ENCODE measurements around the gene SLC25A33.
"Not testable (repeated sequence)": the region's sequence is repeated elsewhere in the genome, so short reads cannot be mapped to it uniquely, and the experiment has no call there.

SLC25A33 gene

DNA sequence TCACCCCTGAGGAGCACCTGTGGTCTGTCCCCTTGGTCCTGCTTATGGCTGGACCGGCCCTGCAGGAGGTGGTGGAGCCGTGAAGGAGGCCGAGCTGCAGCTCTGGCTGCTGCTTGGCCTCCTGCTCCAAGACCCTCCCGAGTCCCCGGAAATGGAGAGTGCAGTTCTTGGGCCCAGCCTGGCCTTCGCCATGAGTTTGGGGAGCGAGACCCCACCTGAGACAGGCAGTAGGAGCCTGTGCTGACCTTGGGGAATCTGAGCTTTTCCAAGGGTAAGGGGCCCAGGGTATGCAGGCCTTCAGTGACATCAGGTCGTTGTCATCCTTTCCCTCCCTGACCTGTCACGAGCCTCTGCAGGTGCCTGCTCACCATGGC is 63.5 kb downstream of the SLC25A33 start:
- DNase-seq, result no peak

DNA sequence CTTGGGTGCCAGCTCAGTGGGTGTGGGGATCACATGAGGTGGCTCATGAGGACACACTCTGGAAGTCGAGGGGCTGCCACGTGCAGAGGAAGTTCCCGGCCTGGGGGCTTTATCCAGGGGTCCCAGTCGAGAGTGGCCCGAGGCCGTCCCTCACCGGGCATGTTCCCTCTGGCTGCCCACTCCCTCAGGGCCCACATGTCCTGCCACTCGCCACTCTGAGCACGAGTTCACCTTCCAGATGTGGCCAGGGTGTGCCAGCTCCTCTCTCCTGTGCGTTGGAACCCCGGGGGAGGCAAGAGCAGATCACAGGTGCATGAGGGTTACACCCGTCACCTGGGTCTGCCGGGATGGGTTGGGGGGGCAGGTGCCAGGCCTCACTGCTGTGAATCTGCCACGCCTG is 64.0 kb downstream of the SLC25A33 start:
- no peak for DNase-seq

DNA sequence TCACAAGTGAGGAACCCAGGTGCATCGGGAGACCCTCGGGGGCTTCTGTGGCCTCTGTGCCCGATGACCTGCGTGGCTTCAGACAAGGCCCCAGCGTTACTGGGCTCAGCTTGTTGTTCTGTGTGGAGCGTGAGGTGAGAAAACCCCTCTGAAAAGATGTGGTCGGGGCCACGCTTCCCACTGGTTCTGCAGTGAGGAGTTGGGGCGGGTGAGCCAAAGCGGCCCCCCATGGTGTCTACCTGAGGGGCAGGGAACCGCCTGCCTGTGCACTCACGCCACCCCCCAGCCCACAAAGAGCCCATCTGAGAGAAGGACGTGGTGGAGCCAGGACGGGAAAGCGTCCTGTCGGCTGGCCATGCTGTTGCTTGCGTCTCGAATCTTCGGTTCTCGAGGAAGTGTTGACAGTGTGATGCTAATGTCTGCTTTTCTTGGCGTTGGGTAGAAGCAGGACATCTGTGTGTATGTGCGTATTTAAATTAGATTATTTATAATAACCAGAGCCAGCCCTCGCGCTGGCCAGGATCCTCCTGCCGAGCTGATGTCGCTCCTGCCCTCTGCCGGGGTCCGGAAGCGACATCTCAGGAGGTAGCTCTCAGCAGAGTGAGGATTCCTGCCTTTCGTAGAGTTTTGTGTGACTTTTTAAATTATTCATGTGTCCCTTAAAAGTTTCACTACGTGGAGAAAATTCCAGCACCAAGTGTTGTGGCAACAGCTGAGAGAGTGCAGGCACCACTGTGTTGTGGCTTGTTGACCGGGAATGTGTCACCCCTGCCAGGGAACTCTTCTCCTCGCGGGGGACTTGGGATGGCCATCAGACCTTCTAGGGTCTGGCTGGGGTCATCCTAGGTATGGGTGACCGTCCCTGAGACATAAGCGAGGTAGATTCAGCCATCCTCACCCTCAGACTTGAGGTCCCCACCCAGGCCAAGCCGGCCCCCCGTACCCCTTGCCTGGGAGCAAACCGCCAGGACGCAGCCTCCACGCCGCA is 64.8 kb downstream of the SLC25A33 start:
- DNase-seq, result no peak

DNA sequence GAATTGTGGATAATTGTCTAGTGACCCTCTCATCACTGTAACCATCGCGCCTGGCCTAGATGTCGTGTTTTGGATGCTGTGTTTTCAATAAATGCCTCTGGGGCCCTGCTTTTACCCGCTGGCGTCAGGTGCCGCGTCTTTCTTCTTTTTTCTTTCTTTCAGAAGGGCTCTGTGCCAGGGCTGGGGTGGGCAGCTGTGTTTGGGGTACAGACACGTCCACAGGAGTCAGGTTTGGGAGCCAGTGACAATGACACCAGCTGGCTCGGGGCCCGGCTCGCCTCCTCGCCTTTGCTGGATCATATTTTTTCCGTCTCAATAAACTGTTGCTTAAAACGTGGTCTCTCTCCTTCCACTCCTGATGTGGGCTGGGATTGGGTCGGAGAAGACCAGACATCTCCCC is 65.6 kb downstream of the SLC25A33 start:
- DNase-seq, result no peak

DNA sequence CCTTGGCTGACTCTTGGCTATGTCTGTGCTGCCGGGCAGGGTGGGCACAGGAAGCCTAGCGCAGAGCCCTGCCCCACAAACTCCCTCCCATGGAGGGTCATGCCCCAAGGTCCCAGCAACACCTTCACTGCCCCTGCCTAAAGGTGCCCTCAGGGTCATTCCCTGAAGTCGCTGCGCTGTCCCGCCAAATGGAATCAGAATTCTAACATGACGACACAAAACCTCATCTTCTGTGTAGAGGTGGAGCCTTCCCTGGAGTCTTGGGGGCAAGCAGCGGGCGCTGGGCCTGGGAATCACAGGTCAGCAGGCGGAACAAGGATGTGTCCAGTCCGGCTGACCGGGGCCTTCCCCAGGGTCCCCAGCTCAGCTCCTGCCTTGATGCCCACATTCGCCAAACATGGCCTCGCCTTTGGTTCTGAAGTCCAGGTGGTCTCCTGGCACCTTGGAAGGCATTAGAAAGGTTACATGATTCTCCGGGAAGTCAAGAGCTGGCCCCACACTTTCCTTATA is 66.7 kb downstream of the SLC25A33 start:
- DNase-seq, result no peak

DNA sequence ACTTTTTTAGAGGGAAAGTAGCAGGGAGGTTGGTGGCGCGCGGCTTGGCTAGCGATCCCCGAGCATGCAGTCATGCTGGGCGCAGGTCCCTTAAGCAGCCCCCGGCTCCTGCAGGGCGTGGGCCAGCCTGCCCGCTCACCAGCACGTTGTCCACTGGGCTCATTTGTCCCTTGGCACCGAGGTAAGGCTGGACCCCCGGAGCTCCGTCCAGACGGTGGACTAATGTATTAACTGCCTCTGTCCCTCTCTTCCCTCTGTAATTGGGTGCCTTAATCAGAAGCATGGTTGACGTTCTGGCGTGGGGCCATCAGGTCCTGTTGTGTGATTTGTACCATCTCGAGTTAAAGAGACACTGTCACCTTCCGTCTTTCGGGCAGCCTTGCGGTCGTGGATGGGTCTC is 67.2 kb downstream of the SLC25A33 start:
- no peak for DNase-seq

DNA sequence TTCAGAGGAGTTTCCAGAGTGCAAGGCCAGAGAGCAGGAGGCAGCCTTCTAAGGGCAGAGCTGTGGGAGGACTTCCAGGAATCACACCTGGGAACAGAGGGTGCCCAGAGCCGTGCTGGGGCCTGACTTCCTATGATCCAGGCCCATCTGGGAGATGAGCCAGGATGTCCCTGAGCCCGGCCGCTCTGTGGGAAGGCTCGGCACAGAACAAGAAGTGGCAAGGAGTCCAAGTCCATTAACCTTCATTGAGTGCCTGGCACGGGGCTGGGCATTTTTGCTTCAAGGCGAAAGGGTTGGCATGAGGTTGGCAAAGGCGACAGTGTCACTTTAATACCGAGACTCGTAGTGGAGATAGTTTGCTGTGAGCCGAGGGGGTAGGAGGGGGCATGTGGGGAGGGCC is 67.7 kb downstream of the SLC25A33 start:
- no peak for DNase-seq

DNA sequence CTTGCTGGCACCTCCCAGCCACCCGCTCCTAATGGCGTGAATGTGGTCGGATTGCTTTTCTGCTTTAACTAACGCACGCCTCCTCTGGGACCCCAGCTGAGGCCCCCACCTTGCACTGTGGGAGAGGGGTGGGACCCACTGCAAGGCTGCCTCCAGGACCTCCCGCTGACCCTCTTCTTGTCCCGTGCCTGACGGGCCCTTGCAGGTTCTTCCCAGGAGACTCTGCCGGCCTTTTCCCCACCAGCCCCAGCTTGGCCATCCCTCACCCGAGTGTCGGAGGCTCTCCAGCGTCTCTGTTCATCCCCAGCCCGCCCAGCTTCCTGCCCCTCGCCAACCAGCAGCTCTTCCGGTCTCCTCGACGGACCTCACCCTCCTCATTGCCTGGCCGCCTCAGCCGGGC is 68.1 kb downstream of the SLC25A33 start:
- no peak for DNase-seq

DNA sequence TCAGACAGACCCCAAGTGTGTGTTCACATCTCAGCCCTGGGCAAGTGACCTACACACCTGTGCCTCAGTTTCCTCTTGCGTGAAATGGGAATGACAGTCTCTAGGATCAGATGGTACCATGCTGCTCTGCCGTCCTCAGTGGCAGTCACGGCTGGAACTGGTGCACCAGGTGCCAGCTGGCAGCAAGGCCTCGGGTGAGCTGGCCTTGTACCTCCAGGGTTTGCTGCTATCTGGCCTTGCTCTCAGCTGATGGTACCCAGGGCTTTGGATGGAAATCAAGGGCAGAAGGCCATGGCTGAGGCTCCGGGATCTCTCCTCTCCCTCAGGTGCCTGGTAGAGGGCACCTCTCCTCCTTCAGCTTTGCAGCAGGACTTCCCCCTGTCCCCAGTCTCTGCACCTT is 70.7 kb downstream of the SLC25A33 start:
- no peak for DNase-seq

DNA sequence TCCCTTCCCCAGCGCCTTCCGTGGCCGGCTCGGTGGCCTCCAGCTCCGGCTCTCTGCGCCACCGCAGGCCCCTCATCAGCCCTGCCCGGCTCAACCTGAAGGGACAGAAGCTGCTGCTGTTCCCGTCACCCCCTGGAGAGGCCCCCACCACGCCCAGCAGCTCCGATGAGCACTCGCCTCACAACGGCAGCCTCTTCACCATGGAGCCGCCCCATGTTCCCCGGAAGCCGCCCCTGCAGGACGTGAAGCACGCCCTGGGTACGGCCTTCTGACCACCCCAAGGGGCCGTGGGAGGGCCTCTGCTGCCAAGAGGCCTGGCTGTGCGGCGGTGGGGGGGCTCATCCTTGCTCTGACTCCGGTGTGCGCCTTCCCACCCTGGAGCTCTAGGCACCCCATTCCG is 71.3 kb downstream of the SLC25A33 start:
- no peak for DNase-seq

DNA sequence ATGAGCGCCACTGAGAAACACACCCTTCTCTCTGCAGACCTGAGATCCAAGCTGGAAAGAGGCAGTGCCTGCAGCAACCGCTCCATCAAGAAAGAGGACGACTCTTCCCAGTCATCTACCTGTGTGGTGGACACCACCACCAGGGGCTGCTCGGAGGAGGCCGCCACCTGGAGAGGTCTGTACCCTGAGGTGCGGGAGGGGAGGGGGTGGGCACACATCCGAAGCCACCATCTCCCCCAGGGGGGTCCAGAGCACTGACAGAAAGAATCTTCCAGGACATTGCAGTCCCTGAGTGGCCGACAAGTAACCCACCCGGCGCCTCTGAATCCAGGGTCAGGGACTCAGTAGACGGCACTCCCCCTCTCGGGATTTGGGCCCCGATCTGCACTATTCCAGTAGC is 72.5 kb downstream of the SLC25A33 start:
- no peak for DNase-seq

DNA sequence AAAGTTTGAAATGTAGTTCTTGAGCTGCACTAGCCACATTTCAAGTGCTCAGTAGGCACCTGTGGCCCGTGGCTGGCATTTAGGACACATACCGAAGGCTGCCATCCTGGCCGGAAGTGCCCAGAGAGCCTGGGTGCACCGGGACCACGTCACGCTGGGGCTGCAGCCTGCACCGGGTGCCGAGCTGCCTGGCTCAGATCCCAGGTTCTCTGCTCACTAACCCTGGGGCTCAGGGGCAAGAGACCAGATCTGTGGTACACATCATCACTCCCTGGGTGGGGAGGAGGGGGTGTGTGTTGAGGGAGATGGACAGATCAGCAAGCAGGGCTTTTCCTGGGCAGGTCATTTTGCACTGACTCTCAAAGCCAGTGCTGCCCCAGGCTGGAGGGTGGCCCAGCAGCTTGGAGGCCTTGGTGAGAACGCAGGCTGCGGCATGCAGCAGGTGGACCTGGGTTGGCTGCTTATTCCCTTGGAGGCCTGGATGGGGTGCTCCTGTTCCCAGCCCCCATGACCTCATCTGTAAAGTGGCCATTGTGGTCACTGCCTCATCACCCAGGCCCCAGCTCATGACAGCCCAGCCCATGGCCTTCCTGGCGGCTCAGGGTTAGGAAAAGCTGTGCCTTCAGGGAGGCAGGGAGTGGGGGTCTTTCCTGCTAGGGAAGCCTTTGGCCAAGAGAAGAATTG is 73.0 kb downstream of the SLC25A33 start:
- no peak for DNase-seq

DNA sequence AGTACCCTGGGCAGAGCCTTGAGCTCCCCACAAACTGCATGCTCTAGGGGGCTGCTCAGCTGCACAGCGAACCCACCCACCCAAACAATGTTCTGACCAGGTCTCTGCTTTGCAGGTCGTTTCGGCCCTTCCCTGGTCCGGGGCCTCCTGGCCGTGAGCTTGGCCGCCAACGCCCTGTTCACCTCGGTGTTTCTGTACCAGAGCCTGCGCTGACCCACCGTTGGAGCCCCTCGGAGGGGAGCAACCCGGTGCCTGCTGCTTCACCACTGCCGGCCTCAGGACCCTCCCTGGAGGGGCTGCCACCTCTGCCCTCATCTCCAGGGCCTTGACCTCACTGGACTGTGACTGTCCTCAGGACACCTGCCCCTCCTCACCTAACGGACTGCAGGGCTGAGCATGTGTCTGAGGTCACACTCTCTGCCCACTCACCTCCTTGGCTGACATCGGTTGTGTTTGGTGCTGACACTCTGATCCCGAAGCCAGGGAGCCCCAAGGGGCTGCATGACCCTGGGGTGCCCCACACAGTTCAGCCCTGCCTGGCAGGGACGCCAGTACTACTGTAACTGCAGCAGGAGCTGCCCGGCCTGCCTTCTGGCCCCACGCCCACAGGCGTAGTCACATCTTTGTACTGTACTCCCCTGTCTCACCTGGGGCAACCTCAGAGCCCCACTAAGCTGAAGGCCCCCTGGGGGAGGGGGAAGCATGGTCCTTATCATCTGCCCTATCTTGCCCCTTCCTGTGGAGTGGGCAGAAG is 73.8 kb downstream of the SLC25A33 start:
- no peak for DNase-seq

DNA sequence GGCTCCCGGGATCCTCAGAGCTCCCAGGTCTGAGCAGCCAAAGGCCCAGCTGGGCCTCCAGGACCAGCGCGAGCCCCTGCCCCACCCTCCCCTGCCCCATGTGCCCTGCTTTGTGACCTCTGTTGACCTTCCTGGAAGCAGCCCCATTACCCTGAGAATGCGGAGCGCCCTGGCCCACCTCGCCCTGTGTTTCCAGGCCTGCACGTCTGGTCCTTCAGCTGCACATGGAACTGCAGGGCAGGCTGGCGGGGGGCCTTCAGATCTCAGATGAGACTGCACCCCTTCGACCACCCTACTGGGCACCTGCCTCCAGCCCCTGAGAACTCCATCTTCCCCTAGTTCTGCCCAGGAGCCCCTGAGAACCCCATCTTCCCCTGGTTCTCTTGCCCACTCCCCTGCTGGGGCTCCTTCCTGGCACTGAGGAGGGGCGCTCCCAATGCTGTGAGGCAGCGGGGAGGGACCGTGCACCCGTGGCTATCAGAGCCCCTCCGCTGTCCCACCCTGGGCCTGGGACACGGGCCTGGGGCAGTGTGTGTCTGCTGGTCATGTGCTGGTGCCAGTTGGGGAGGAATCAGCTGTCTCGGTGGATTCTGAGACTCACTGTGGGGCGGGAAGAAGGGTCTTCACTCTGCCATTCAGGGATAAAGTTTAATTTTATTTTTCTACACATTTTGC is 74.5 kb downstream of the SLC25A33 start:
- DNase-seq, result no peak

DNA sequence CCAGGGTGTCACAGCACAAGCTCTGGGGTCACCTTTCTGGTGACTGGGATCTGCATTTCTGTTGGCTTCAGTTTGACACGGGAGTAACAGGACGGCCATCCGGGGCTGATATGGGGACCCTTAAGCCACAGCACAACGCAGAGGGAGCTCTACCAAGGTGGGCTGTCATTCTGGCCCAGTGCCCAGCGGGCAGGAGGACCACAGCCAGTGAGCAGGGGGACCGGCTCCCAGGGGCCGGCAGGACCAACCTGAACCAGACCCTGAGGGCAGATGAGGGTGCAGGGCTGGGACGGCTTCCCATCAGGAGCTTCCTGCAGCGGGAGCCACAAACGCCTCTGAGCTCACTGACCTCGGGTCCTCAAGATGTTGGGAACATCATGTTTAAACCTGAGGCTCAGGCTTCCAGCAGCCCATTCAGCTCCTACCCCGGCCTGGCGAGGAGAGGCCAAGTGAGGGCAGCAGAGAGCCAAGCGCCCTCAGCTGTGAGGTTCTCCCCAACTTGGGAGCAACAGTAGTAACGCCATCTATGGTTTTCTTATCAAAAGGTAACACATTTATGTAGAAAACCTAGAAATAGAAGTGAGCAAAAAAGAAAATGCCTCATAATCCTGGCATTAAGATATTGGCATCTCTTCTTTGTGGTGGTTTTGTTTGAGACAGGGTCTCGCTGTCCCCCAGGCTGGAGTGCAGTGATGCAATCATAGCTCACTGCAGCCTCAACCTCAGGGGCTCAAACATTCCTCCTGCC is 76.2 kb downstream of the SLC25A33 start:
- no peak for DNase-seq

DNA sequence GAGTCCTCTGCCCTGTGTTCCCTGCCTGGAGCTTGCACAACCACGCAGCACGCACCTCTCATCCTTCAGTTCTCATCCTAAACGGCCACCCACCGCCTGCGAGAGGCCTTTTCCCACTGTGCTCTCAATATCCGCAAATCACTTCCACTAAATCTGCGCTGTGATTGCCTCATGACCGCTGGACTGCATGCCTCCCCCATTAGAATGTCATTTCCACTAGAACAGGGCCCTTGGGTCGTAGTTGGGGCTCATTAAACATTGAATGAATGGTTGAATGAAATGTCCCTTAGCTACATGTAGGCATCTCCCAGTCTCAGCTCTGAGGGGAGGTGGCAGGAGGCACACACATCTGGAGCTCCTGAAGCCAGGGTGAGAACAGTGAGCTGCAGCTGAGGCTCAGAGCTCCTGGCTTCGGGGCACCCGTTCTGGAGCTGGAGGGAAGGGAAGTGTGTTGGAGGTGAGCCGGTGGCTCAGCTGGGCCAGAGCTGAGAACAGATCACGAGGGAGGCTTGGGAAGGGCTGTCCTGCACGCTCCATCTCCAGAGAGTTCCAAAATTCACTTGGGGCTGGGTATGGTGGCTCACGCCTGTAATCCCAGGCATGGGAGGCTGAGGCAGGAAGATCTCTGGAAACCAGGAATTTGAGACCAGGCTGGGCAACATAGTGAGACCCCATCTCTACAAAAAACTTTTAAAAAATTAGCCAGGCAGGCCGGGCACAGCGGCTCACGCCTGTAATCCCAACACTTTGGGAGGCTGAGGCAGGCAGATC is 79.8 kb downstream of the SLC25A33 start:
- DNase-seq, result no peak

DNA sequence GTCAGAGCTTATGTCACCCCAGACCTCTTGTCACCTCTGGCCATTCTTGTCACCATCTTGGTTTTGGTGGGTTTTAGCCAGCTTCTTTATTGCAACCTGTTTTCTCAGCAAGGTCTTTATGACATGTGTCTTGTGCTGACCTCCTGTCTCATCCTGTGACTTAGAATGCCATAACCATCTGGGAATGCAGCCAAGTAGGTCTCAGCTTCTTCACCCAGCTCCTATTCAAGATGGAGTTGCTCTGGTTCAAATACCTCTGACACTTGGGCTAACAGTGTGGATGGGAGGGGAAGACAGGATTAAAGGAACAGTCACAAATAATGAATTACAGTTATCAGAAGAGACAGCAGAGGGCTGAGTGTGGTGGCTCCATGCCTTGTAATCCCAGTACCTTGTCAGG is 81.8 kb downstream of the SLC25A33 start:
- DNase-seq, result no peak

DNA sequence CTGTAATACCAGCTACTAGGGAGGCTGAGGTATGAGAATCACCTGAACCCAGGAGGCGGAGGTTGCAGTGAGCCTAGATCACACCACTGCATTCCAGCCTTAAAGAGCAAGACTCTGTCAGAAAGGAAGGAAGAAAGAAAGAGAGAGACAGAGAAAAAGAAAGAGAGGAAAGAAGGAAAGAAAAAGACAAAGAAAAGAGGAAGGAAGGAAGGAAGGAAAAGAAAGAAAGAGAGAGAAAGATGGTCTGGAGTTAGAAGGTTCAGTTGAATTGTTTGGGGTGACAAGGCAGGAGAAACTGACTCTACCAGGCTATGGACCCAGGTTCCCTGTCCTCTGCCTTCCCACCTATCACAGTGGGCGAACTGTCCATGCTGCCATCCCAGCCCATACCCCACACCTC is 84.8 kb downstream of the SLC25A33 start:
- DNase-seq, result no peak

DNA sequence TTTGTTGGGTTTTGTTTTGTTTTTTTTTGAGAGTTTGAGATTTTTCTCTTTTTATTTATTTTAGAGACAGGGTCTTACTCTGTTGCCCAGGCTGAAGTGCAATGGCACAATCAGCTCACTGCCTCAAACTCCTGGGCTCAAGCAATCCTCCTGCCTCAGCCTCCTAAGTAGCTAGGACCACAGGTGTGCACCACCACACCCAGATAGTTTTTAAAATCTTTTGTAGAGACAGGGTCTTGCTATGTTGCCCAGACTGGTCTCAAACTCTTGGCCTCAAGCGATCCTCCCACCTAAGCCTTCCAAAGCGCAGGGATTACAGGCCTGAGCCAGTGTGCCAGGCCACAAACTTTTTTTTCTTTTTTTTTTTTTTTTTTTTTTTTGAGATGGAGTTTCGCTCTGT is 85.8 kb downstream of the SLC25A33 start:
- DNase-seq, result not testable (repeated sequence)

DNA sequence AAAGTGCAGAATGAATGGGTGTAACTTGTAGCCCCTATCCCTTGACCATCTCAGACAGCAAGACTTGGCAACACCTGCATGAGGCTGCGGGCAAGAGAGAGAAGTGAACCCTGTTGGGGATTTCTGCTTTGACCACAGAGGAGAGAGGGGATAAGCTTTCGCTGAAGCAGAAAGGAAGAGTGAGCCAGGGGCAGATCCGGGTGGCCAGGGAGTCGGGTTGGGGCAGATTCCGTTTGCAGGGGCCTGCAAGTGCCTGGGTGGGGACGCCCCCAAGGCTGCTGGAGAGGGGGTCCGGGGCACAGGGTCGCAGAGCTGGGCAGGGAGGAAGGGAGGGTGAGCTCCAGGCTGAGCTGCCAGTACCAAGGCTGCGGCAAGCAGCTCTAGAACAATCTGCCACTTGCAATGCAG is 86.9 kb downstream of the SLC25A33 start:
- no peak for DNase-seq

All from NCI-H524 treated with DMSO at 0.1 percent for 48 hours (cell line).